ENCODE data around the gene APBA2. TPM values are rescaled to one million over a fixed set of nuclear protein-coding genes. Genes with fewer than 3 reads are reported as not detected.

APBA2 gene
- total RNA-seq, 4 donors from 2014 or later = 2.3 to 15.0 (median 4.6) TPM; not detected in 1

- Histone ChIP-seq H3K27ac (no peak overlapping the region), H3K27me3 (no peaks in the 10 kb centered on the region), H3K9me3 (no peaks in the 10 kb centered on the region), H3K4me1 (no peaks in the 10 kb centered on the region), H3K36me3 (no peaks in the 10 kb centered on the region), H3K4me3 (no peak overlapping the region)
- intact Hi-C loops (cut with DNase I; ENCODE audit: low total_unique reads) = no loop called here
- DNase-seq = no peak
- TF ChIP-seq CTCF (IDR thresholded peaks at IDR 0.05) (no peak), POLR2A (IDR thresholded peaks at IDR 0.05) (no peak)
These were observed 221.6 kb downstream of the APBA2 start for GRCh38 chr15:29107291-29107890.

- TF ChIP-seq POLR2A (IDR thresholded peaks at IDR 0.05) (no peak), CTCF (IDR thresholded peaks at IDR 0.05) (no peak)
- intact Hi-C loops (cut with DNase I; ENCODE audit: low total_unique reads) = no loop called here
- H3K9me3 ChIP-seq = no peaks in the 10 kb centered on the region
- no peak overlapping the region for H3K27ac ChIP-seq
- H3K4me1 ChIP-seq = no peaks in the 10 kb centered on the region
- DNase-seq = no peak
- no peaks in the 10 kb centered on the region for H3K36me3 ChIP-seq
- H3K4me3 ChIP-seq = no peak overlapping the region
- H3K27me3 ChIP-seq = no peaks in the 10 kb centered on the region
These were observed 222.3 kb downstream of the APBA2 start for GRCh38 chr15:29107971-29108645.

- Histone ChIP-seq H3K27ac (no peak overlapping the region), H3K9me3 (no peaks in the 10 kb centered on the region), H3K4me3 (no peak overlapping the region), H3K36me3 (no peaks in the 10 kb centered on the region), H3K27me3 (no peaks in the 10 kb centered on the region), H3K4me1 (no peaks in the 10 kb centered on the region)
- DNase-seq = no peak
- TF ChIP-seq POLR2A (IDR thresholded peaks at IDR 0.05) = no peak
- no peak for TF ChIP-seq CTCF (IDR thresholded peaks at IDR 0.05)
- intact Hi-C loops (cut with DNase I; ENCODE audit: low total_unique reads) = no loop called here
These were observed 224.0 kb downstream of the APBA2 start for GRCh38 chr15:29109762-29110161.

- intact Hi-C loops (cut with DNase I; ENCODE audit: low total_unique reads) = no loop called here
These were observed 224.4 kb downstream of the APBA2 start for GRCh38 chr15:29110176-29110575.

More at GRCh38 chr15:29110176-29110575, 224.4 kb downstream of the APBA2 start:
- no peak for DNase-seq
- H3K36me3 ChIP-seq = no peaks in the 10 kb centered on the region
- H3K4me1 ChIP-seq = no peaks in the 10 kb centered on the region
- TF ChIP-seq CTCF (IDR thresholded peaks at IDR 0.05) (no peak), POLR2A (IDR thresholded peaks at IDR 0.05) (no peak)
- H3K27me3 ChIP-seq = no peaks in the 10 kb centered on the region
- H3K9me3 ChIP-seq = no peaks in the 10 kb centered on the region
- H3K27ac ChIP-seq = no peak overlapping the region
- H3K4me3 ChIP-seq = no peak overlapping the region
